ENCODE measurements around the gene ADORA1.

The ADORA1 gene

DNA sequence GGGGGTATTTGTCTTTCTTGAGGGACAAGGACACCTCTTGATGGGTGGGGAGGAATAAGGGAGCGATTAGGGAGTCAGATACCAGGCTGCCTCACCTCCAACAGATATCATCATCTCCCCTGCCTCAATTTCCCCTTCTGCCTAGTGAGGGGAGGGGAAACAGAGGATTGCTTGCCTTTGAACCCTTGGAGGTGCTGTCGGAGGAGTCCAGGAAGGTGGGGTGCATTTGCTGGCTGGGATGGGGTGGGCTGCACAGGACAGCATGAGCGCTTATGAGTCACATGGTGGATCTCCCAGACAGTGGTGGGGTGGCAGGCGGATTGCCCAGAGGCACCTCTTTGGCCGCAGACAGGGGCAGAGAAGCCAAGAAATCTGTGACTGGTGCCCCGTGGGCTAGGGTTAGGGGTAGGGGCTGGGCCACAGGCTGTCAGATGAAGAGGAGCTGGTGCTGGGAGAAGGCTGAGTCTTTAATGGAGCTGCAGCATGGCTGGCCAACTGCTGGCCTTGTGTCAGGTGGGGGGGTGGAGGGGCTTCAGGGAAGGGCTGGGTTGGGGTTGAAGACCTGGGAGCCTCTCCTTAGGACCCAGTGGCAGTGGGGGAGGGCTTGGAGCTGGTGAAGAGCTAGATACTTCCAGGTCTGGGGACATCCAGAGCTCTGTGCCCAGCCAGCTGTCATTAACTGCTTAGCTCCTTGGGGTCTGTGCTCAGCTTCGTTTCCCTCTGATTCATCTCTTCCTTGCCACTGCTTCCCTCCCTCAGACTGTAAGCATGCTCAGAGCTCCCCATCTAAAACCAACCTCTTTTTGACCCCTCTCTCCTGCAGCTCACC is 7.0 kb upstream of the ADORA1 start:
- DNase-seq (ENCODE audit: low read depth in 2 of 3, low spot score in 1 of 3) = no peak

DNA sequence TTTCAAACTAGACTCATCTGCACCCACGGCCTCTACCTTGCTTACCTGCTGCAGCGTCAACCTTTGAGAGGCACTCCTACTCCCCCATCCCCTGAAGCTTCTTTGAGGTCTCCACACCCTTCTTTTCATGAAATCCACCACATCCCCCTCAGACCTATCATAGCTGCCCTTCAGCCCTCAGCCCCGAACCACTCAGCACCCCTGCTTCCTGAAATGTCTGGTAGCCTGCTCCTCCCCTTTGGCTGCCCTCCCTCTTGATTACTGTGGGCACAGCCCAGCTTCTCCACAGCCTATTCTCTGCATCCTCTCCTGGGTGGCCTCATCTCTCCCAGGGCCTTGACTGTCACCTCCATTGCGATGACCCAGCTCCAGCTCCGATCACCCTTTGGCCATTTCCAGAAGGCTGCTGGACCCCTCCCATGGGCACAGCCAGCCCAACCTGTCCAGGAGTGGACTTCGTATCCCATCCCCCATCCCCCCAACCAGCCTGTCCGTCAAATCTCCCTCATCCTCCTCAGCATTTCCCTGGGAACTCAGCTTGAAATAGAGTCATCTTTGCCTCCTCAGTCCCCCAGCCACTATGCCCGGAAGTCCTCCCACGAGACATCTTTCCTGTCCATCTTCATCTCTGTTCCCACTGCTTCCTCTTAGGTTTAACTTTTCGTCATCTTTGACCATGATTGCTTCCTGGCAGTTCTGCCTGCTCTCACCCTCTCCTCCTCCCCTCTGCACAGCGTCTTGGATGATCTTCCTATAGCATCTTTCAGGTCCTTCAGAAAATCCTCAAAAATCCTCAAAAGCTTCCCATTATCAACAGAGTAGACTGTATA is 6.1 kb upstream of the ADORA1 start:
- no peak for DNase-seq (ENCODE audit: low read depth in 2 of 3, low spot score in 1 of 3)

DNA sequence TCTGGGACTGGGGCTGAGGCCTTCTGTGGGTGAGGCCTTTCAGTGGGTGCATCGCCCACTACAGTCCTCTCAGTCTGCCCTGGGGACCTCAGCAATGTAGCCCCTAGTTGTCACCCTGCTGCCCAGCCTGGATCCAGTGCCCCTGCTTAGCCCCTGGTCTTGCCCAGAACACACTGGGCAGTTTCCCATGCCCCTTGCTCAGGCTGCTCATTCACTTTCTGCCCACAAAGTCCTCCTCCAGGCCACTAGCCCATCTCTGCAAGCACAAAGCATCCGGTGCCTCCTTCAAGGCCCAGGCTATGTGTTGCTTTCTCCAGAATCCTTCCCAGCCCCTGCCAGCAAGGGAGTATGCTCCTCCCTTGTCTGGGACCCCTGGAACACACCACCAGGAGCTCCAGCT is 5.4 kb upstream of the ADORA1 start:
- no peak for DNase-seq (ENCODE audit: low read depth in 2 of 3, low spot score in 1 of 3)

DNA sequence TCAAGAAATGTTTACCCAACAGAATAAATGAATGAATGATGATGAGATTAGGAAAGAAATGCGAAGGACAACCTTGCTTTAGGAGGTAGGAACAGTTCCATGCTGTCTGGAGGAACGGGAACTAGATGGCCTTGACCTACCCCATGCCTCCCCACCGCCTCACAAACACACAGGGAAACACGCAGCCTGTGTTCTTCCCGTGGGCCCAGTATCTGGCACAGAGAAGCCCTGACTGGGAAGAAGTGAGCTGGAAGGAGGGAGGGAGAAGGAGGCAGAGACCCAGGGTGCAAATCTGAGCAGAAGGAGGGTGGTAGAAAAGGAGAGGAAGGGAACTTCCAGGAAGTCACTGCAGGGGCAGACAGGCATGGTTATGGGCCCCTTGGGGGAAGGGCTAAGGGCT is 3.5 kb upstream of the ADORA1 start:
- DNase-seq (ENCODE audit: low read depth in 2 of 3, low spot score in 1 of 3) = no peak

DNA sequence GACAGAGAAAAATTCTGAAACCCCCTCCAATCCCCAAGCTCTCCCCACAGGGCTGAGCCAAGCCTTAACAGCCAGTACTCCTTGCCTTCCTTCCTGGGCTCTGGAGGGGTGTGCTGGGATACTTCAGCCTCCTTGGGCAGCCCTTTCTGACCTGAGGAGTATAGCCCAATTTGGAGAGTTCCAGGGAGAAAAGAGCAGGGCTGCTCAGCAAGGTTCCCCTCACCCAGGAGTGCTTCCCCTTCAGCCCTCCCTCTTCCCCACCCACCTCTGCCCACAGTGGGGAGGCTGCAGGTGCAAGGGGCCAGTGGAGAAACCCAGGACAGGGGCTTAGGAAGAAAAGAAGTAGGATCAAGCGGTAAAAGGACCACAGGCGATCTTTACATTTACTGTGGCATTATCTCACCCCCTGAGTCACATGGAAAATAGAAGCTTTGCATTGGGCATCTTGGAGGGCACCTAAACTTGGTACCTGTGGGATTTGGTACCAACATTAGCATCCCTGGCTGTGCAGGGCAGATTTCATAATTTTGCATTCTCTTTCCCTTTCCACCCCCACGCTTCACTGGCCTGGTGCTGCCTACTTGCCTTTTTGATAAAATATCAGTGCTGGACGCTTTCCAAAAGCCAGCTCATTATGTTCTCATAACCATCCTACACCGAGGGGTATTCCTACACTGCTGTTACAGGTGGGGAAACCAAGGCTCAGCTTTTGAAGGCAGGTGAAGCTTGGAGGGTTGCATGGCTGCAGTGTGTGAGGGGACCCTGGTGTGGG is 2.8 kb upstream of the ADORA1 start:
- no peak for DNase-seq (ENCODE audit: low read depth in 2 of 3, low spot score in 1 of 3)

DNA sequence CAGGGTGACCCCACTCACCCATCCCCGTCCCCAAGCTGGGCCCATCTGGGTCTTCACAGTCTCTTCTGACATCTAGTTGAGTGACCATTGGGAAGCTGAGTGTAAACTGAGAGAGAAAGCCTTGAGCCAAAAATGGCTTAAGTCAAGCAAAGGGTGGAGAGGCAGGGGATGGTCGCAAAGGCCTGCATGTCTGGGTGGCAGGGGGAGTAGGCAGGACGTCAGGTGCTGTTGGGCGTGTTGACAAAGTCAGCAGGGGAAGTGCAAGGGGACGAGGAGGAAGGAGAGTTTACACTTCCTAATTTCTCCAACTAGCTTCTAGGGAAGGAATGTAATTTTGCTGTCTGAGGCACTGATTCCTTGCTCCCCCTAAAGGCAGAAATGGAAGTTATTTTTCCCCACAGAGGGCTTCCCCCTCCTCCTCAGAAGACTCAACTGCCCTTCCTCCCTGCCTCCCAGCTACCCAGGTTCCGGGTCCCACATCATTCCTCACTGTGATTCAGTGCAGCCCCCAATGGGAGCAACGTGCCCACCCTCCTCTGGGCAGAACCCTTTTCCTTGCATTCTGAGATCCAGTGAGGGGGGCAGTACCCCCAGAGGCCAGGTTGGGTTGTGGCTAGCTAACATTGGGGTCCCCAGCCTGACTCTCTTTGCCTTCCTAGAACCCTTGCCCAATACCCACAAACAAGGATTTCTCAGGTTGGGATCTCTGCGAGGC is 1.2 kb upstream of the ADORA1 start:
- DNase-seq (ENCODE audit: low read depth in 2 of 3, low spot score in 1 of 3) = no peak

DNA sequence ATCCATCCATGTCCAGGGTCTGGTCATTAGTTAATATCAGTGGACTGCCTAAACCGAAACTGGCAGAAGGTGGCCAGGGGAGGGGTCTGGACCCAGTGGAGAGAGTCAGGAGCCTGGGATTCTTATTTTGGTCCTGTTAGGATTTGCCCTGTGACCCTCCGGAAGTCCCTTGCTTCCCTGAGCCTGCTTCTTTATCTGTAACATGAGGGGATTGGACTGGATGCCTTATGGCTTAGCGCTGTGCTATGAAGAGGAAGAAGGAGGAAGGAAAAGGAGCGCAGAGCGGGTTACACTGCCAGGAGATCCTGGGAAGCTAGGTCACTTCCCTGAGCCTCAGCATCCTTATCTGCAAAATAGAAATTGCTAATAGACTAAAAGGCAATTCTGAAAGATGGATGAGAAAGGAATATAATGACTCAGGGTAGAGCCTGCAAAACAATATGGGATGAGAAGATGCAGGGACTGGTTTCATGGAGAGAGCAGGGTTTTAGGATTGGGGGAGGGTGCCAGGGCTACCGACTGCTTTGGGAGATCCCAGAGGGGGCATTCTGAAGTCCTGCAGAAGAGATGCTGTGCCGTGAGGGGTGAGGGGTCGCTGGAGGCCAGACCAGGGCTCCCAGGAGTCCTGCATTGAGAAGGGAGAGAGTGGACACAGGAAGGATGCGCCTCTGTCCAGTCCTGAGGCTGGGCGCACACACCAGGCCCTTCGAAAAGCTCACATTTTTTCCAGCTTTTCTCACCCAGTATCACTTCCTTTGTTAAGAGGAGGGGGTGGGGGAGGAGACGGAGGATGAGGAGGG is 460 bp upstream of the ADORA1 start:
- DNase-seq (ENCODE audit: low read depth in 2 of 3, low spot score in 1 of 3) = no peak

DNA sequence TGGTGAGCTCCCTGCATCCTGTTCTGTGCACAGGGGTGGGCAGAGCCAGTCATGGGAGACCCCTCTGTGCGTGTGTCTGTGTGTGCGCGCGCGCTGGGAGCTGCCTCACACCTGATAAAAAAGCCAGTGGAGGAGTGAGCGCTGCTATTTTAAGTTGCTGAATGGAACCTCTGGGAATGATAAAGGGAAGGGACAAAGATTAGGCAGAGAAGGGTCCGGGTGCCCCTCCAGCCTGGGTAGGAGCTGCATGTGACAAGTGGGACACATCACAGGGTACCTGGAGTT is 847 bp downstream of the ADORA1 start:
- DNase-seq (ENCODE audit: low read depth in 2 of 3, low spot score in 1 of 3) = no peak

DNA sequence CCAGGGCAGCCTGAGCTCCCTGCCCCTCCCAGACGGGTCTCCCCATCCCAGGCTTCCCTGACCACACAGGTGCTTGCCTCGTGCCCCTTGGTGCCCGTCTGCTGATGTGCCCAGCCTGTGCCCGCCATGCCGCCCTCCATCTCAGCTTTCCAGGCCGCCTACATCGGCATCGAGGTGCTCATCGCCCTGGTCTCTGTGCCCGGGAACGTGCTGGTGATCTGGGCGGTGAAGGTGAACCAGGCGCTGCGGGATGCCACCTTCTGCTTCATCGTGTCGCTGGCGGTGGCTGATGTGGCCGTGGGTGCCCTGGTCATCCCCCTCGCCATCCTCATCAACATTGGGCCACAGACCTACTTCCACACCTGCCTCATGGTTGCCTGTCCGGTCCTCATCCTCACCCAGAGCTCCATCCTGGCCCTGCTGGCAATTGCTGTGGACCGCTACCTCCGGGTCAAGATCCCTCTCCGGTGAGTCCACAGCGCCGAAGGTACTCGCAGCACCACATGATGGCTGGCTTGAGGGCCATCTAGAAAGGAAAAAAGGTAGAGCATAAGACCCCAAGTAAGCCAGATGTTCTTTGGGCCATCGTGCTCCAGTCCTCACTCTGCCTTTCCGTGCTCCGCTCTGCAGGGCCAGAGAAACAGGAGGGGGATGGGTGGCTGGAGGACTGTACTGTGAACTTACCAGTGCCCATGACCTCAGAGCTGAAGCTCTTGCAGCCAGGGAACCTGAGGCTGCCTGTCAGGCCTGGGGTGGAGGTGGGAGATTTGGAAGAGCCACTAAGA is 1.4 kb downstream of the ADORA1 start:
- DNase-seq (ENCODE audit: low read depth in 2 of 3, low spot score in 1 of 3) = no peak

DNA sequence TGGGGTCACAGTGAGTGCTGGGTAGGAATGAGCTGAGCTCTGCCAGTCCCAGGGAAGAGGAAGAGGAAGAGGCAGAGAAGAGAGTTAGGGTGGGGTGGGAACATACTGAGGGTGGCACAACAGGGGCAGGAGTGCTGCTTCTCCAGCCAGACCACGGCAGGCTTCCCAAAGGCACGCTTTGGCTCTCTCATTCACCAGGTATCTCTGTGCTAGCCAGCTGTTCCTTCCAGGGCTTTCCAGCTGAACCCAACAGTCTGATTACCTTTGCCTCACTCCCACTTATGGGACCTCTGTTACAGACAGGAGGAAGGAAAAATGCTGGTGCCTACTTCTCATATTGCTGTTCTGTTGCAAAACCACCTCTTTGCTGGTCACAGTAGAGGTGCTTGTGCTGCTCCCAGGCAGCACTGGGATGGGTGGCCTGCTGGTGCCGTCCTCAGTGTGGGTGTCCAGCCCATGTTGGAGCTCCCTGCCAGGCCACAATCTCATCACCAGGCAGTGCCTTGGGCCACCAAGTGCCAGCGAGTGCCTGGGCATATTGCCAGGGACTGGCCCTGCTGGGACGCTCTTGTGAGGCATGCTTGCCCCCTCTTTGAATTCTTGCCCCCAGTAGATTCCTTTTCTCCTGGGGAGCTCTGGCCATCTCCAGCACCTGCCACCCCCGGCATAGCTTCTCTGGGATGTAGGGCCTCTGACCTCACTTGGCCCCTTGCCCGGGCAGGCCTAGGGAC is 2.1 kb downstream of the ADORA1 start:
- DNase-seq (ENCODE audit: low read depth in 2 of 3, low spot score in 1 of 3) = no peak

DNA sequence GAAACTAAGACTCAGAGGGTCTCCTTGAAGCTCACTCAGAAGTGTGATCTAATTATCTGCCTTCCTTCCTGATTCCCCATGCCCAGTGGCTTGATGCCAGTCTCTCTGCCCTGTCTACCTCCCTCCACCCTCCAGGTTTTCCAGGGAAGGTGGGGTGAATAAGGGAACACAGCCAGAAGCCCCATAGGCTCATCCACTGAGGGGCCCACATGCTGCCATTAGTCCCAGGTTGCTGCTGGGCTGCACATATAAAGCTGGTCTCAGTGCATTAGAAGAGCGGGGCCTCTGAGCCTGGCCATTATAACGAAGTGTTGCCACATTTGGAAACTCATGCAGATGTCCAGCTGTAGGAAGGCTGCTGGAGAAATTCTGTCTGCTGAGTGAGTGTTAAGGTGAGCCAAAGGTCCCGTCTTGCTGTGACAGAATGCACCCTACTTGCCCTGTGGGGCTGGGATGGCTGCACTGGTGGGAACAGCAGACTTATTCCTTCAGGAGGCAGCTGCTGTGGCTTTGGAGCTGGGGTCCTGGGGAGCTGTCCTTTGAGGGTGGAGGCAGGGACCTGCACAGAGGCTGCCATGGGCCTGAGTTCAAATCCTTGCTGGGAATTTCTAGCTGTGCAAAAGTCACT is 2.9 kb downstream of the ADORA1 start:
- no peak for DNase-seq (ENCODE audit: low read depth in 2 of 3, low spot score in 1 of 3)

DNA sequence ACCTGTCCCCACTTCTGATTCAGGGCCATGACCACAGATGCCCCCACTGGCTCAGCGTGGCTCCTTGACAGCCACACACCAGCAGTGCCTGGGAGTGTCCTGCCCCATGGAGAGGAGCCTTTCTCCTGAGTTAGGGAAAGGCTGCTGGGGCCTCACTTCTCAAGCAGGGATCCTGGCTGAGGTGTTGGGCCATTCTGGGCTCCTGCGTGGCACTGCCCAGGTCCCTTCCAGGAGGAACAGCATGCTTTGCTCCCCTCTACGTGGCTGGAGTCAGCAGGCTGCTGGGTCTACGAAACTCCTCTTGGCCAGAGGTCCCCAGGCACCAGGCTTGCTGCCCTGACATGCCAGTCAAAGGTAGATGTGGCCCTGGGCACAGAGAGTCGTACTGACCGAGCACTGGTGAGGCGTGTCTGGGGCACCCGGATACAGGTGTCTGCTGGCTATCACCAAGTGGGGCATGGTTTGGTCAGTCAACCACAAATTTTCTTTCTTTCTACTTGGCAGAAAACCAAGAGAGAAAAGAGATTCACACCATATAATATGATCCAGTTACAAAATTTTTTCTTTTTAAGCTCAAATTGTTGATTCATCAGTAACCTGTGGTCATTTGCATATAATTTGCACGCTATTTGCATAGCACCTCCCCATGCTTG is 4.1 kb downstream of the ADORA1 start:
- DNase-seq (ENCODE audit: low read depth in 2 of 3, low spot score in 1 of 3) = no peak

DNA sequence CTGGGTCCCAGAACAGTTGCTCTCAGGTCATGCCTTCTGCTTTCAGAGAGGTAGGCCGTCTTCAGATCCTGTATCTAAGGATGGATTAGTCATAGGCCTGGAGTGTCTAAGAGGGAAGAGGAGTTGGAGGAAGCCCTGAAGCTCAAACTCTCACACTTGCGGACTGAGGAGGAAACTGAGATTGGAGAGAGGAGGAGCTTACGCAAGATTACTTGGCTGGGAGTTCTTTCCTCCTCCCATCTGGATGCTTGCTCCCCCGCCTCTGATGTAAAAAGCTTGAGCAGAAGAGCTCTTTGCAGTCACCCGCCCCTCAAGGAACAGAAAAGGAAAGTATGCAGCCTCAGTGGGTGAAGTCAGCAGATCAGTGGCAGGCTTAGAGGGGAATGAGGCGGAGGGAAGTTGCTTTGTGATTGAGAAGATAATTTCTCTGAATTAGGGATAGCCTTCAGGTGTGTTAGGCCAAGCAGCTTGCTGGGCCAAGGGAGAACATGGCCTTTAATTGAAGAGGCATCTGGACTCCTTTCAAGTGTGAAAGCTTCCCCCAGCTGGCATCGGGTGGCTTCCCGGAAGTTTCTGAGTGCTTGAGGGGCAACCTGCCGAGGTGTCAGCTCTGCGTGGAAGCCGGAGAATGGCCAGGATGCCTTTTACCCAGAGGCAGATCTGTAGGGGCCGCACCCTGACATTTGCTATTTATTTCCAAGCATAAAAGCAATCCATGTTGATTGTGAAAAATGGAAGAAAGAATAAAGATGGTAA is 6.6 kb downstream of the ADORA1 start:
- no peak for DNase-seq (ENCODE audit: low read depth in 2 of 3, low spot score in 1 of 3)

DNA sequence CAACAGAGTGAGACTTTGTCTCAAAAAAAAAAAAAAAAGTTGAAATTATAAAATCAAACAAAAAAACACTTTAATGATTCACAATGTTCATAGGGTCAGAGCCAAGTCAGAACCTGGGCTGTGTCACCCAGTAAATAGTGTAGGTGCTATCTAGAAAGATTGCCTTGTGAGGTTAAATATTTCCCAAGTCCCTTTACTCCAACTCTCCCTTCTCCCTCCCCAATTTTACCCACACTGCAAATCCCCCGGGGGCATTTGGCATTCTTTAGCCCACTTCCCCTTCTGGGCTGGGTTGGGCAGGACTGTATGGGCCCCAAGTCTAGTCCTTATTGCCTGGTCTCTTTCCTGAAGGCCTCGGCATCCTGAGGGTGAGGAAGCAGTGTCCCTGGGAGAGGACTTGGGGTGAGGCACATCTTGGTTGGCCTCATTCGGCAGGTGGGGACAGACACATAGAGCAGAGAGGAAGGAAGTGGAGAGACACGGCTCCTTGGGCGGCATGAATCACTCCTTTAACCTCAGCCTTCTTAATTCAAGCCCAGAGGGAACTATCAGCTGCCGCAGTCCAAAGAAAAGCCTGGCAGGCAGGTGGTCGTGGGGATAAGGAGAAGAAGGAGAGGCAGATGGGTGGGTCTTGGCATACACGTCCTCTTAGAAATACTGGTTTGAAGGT is 8.2 kb downstream of the ADORA1 start:
- no peak for DNase-seq (ENCODE audit: low read depth in 2 of 3, low spot score in 1 of 3)

DNA sequence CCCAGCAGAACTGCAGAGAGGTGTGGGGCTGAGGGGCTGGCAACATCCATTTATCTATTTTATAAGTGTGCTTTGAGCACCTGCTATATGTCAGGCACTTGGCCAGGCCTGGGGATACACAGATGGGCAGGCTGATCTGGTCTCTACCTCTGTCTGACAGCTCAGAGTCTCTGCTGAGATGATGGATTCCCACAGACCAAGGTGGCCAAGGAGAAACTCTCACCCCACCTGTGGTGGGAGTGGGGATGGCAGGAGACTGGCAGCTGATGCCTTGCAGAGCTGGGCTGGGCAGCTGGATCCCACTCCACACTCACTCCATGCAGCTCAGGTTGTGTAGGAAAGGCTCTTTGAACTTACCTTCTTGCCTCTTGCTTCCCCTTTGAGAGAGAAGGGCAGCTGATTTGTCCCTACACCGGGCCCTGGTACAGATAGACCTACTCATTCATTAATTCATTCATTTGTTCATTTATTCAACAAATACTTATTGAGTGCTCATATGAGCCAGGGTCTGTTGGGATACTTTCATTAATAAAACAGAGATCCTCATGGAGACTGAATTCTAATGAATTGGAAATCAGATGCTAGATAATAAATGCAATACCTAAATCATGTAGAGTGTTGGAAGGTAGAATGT is 9.0 kb downstream of the ADORA1 start:
- DNase-seq (ENCODE audit: low read depth in 2 of 3, low spot score in 1 of 3) = no peak

DNA sequence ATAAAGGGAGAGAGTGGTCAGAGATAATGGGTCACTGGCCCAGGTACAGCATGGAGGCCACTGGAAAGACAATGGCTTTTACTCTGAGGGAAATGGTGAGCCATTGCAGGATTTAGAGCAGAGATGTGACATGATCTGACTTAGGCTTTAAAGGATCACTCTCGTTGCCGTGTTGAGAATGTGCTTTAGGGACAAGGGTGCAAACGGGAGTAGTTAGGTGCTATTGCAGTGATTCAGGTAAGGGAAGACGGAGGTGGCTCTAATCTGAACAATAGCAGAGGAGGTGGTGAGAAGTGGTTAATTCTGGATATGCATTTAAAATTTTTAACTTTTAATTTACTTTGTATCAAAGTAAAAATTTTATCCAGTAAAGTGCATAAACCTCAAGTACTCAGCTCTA is 9.8 kb downstream of the ADORA1 start:
- DNase-seq (ENCODE audit: low read depth in 2 of 3, low spot score in 1 of 3) = no peak

All from stimulated activated CD4-positive, alpha-beta T cell treated with anti-CD3 and anti-CD28 coated beads, Interleukin-12 subunit alpha, Interleukin-12 subunit beta, amount 100 ng/mL, for 48 hours (primary cell).